Muscle layer of colon (tissue), 2 donors: Measurements from ENCODE around the gene ADAP1.

ENCODE experiments used
- H3K27ac ChIP-seq: one replicate; pipeline ENCODE4 v1.7.0; 2013; ENCODE audit warnings: low read depth, mild to moderate bottlenecking, low read length, moderate library complexity
- H3K27me3 ChIP-seq, 2 donors: one replicate each; pipeline ENCODE4 v1.7.0; 2013; ENCODE audit warnings: low read length in 2 of 2, mild to moderate bottlenecking in 2 of 2; ENCODE audit not compliant: insufficient read depth in 2 of 2, control insufficient read depth in 1 of 2
- H3K36me3 ChIP-seq: one replicate; pipeline ENCODE4 v1.7.0; 2013; ENCODE audit warnings: mild to moderate bottlenecking, low read length; ENCODE audit not compliant: insufficient read depth
- H3K4me1 ChIP-seq: one replicate; pipeline ENCODE4 v1.7.0; 2013; ENCODE audit warnings: mild to moderate bottlenecking, low read length; ENCODE audit not compliant: insufficient read depth
- H3K4me3 ChIP-seq, 2 donors: one replicate each; pipeline ENCODE4 v1.7.0; 2013; ENCODE audit warnings: low read length in 2 of 2, low read depth in 1 of 2, mild to moderate bottlenecking in 1 of 2, moderate library complexity in 1 of 2
- H3K9ac ChIP-seq: one replicate; pipeline ENCODE4 v1.7.0; 2013; ENCODE audit warnings: low read length
- H3K9me3 ChIP-seq: one replicate; pipeline ENCODE4 v1.7.0; 2013; ENCODE audit warnings: mild to moderate bottlenecking, low read length
- donor health status: abdominal sarcoma.
- donor health status: Adenocarcinoma of cecum.

Gene ADAP1

GRCh38 chr7:994592-995308 lies 40.3 kb upstream of the ADAP1 start:
- Histone ChIP-seq H3K9ac (no peak overlapping the region), H3K4me3 (no peak overlapping the region), H3K4me1 (peaks cover 10% of the 10 kb centered on the region), H3K27ac (no peak overlapping the region), H3K27me3 (no peaks in the 10 kb centered on the region), H3K36me3 (peaks cover 10% of the 10 kb centered on the region), H3K9me3 (no peaks in the 10 kb centered on the region)

- Histone ChIP-seq H3K27ac (no peak overlapping the region), H3K4me3 (no peak overlapping the region), H3K9me3 (no peaks in the 10 kb centered on the region), H3K36me3 (peaks cover 10% of the 10 kb centered on the region), H3K9ac (no peak overlapping the region), H3K4me1 (peaks cover 10% of the 10 kb centered on the region), H3K27me3 (peaks cover 2 to 14% of the 10 kb centered on the region in 2 donors)
These were observed 38.5 kb upstream of the ADAP1 start for GRCh38 chr7:992709-993607.

GRCh38 chr7:991729-992656 lies 37.5 kb upstream of the ADAP1 start:
- Histone ChIP-seq H3K27me3 (peaks cover 7 to 23% of the 10 kb centered on the region in 2 donors), H3K36me3 (peaks cover 3% of the 10 kb centered on the region), H3K9ac (no peak overlapping the region), H3K4me1 (peaks cover 10% of the 10 kb centered on the region), H3K27ac (no peak overlapping the region), H3K9me3 (no peaks in the 10 kb centered on the region), H3K4me3 (no peak overlapping the region)

GRCh38 chr7:990933-991728 lies 36.7 kb upstream of the ADAP1 start:
- Histone ChIP-seq H3K9ac (no peak overlapping the region), H3K4me1 (peaks cover 10% of the 10 kb centered on the region), H3K9me3 (no peaks in the 10 kb centered on the region), H3K36me3 (no peaks in the 10 kb centered on the region), H3K27me3 (peaks cover 7 to 32% of the 10 kb centered on the region in 2 donors), H3K27ac (no peak overlapping the region), H3K4me3 (no peak overlapping the region)

- H3K27ac ChIP-seq, result no peak overlapping the region
- peaks cover 7 to 32% of the 10 kb centered on the region in 2 donors for H3K27me3 ChIP-seq
- H3K36me3 ChIP-seq, result no peaks in the 10 kb centered on the region
These were observed 36.0 kb upstream of the ADAP1 start for GRCh38 chr7:990352-990932.

GRCh38 chr7:988963-989529 lies 34.6 kb upstream of the ADAP1 start:
- no peak overlapping the region for H3K9ac ChIP-seq
- H3K9me3 ChIP-seq, result no peaks in the 10 kb centered on the region
- peaks cover 10% of the 10 kb centered on the region for H3K4me1 ChIP-seq
- H3K27me3 ChIP-seq, result peaks cover 7 to 38% of the 10 kb centered on the region in 2 donors
- H3K4me3 ChIP-seq, result no peak overlapping the region
- H3K36me3 ChIP-seq, result no peaks in the 10 kb centered on the region
- no peak overlapping the region for H3K27ac ChIP-seq

More at GRCh38 chr7:990352-990932, 36.0 kb upstream of the ADAP1 start:
- H3K9me3 ChIP-seq, result no peaks in the 10 kb centered on the region
- no peak overlapping the region for H3K4me3 ChIP-seq
- peaks cover 10% of the 10 kb centered on the region for H3K4me1 ChIP-seq
- H3K9ac ChIP-seq, result no peak overlapping the region

GRCh38 chr7:988426-988911 lies 34.0 kb upstream of the ADAP1 start:
- H3K27me3 ChIP-seq, result peaks cover 7 to 44% of the 10 kb centered on the region in 2 donors
- no peak overlapping the region for H3K27ac ChIP-seq
- no peak overlapping the region for H3K9ac ChIP-seq
- peaks cover 9% of the 10 kb centered on the region for H3K4me1 ChIP-seq
- H3K4me3 ChIP-seq, result no peak overlapping the region
- no peaks in the 10 kb centered on the region for H3K36me3 ChIP-seq
- H3K9me3 ChIP-seq, result no peaks in the 10 kb centered on the region

- Histone ChIP-seq H3K27ac (no peak overlapping the region), H3K9me3 (no peaks in the 10 kb centered on the region), H3K4me3 (no peak overlapping the region), H3K9ac (no peak overlapping the region), H3K27me3 (peaks cover 7 to 49% of the 10 kb centered on the region in 2 donors), H3K4me1 (peaks cover 3% of the 10 kb centered on the region), H3K36me3 (no peaks in the 10 kb centered on the region)
These were observed 33.4 kb upstream of the ADAP1 start for GRCh38 chr7:987909-988308.

GRCh38 chr7:986766-987751 lies 32.6 kb upstream of the ADAP1 start:
- Histone ChIP-seq H3K36me3 (no peaks in the 10 kb centered on the region), H3K4me3 (no peak overlapping the region), H3K27me3 (peaks cover 7 to 58% of the 10 kb centered on the region in 2 donors), H3K9me3 (no peaks in the 10 kb centered on the region), H3K27ac (no peak overlapping the region), H3K9ac (no peak overlapping the region), H3K4me1 (no peaks in the 10 kb centered on the region)
